ENCODE results near the gene DLGAP1.

The DLGAP1 gene

GRCh38 chr18:3721771-3722648 is 733.1 kb downstream of the DLGAP1 start:
- Histone ChIP-seq H3K9me3 (ENCODE audit: insufficient read depth, low read length) (no peaks in the 10 kb centered on the region), H4K20me1 (ENCODE audit: low read depth, low read length) (no peaks in the 10 kb centered on the region), H3K79me2 (ENCODE audit: insufficient read depth, low read length) (no peaks in the 10 kb centered on the region), H3K27me3 (ENCODE audit: low read length) (no peaks in the 10 kb centered on the region), H3K9me2 (replicated peaks; ENCODE audit: insufficient read depth, low read length) (no peaks in the 10 kb centered on the region), H3K36me3 (ENCODE audit: low read length) (no peaks in the 10 kb centered on the region), H3K4me3 (ENCODE audit: insufficient read depth, low read length, poor library complexity, severe bottlenecking) (no peak overlapping the region), H3K4me2 (ENCODE audit: low read depth, low read length, poor library complexity, severe bottlenecking) (no peak overlapping the region), H3F3A (ENCODE audit: insufficient read depth) (no peaks in the 10 kb centered on the region), H3K9ac (ENCODE audit: low read length) (no peak overlapping the region), H3K27ac (ENCODE audit: low read depth, low read length) (no peak overlapping the region), H2AFZ (ENCODE audit: low read depth, low read length, severe bottlenecking) (no peak overlapping the region)
- TF ChIP-seq CTCF (IDR thresholded peaks at IDR 0.05; ENCODE audit: insufficient read depth, low read length, poor library complexity, severe bottlenecking), result no peak
- TF ChIP-seq EZH2phosphoT487 (conservative IDR thresholded peaks at IDR 0.05; ENCODE audit: low read length), result no peak

- TF ChIP-seq CTCF (IDR thresholded peaks at IDR 0.05; ENCODE audit: insufficient read depth, low read length, poor library complexity, severe bottlenecking) (no peak), EZH2phosphoT487 (conservative IDR thresholded peaks at IDR 0.05; ENCODE audit: low read length) (no peak)
- Histone ChIP-seq H3K79me2 (ENCODE audit: insufficient read depth, low read length) (no peaks in the 10 kb centered on the region), H3F3A (ENCODE audit: insufficient read depth) (no peaks in the 10 kb centered on the region), H3K9me3 (ENCODE audit: insufficient read depth, low read length) (no peaks in the 10 kb centered on the region), H3K36me3 (ENCODE audit: low read length) (no peaks in the 10 kb centered on the region), H3K4me2 (ENCODE audit: low read depth, low read length, poor library complexity, severe bottlenecking) (no peak overlapping the region), H3K27me3 (ENCODE audit: low read length) (no peaks in the 10 kb centered on the region), H3K4me3 (ENCODE audit: insufficient read depth, low read length, poor library complexity, severe bottlenecking) (no peak overlapping the region), H3K9me2 (replicated peaks; ENCODE audit: insufficient read depth, low read length) (no peaks in the 10 kb centered on the region), H4K20me1 (ENCODE audit: low read depth, low read length) (no peaks in the 10 kb centered on the region), H2AFZ (ENCODE audit: low read depth, low read length, severe bottlenecking) (no peak overlapping the region), H3K27ac (ENCODE audit: low read depth, low read length) (no peak overlapping the region), H3K9ac (ENCODE audit: low read length) (no peak overlapping the region)
Measured at GRCh38 chr18:3720818-3721545, 734.1 kb downstream of the DLGAP1 start.

GRCh38 chr18:3720159-3720558 is 734.9 kb downstream of the DLGAP1 start:
- H3K9me3 ChIP-seq (ENCODE audit: insufficient read depth, low read length), result no peaks in the 10 kb centered on the region
- H3K9me2 ChIP-seq (replicated peaks; ENCODE audit: insufficient read depth, low read length), result no peaks in the 10 kb centered on the region
- no peaks in the 10 kb centered on the region for H3K79me2 ChIP-seq (ENCODE audit: insufficient read depth, low read length)
- H3K36me3 ChIP-seq (ENCODE audit: low read length), result no peaks in the 10 kb centered on the region
- H3K4me3 ChIP-seq (ENCODE audit: insufficient read depth, low read length, poor library complexity, severe bottlenecking), result no peak overlapping the region
- no peak overlapping the region for H2AFZ ChIP-seq (ENCODE audit: low read depth, low read length, severe bottlenecking)
- H4K20me1 ChIP-seq (ENCODE audit: low read depth, low read length), result no peaks in the 10 kb centered on the region
- no peak overlapping the region for H3K4me2 ChIP-seq (ENCODE audit: low read depth, low read length, poor library complexity, severe bottlenecking)
- no peaks in the 10 kb centered on the region for H3F3A ChIP-seq (ENCODE audit: insufficient read depth)
- no peak overlapping the region for H3K27ac ChIP-seq (ENCODE audit: low read depth, low read length)
- no peak overlapping the region for H3K9ac ChIP-seq (ENCODE audit: low read length)
- H3K27me3 ChIP-seq (ENCODE audit: low read length), result no peaks in the 10 kb centered on the region
- TF ChIP-seq EZH2phosphoT487 (conservative IDR thresholded peaks at IDR 0.05; ENCODE audit: low read length), result no peak
- TF ChIP-seq CTCF (IDR thresholded peaks at IDR 0.05; ENCODE audit: insufficient read depth, low read length, poor library complexity, severe bottlenecking), result no peak
